ENCODE results near the gene CDH23. TPM values are rescaled to one million over a fixed set of nuclear protein-coding genes. Genes with fewer than 3 reads are reported as not detected.

The CDH23 gene
- total RNA-seq, 2 donors from 2014 or later = 3.9 to 74.8 TPM

- 77% methylated on average over 12 of the region's 14 CpGs for WGBS
- H3K9me3 ChIP-seq = no peaks in the 10 kb centered on the region
- H3K27ac ChIP-seq = no peak overlapping the region
- DNase-seq (ENCODE audit: low spot score) = no peak
- H3K36me3 ChIP-seq = no peaks in the 10 kb centered on the region
- TF ChIP-seq CTCF (IDR thresholded peaks at IDR 0.05) (no peak), POLR2AphosphoS5 (IDR thresholded peaks at IDR 0.05) (no peak), POLR2A (IDR thresholded peaks at IDR 0.05) (no peak)
- H3K27me3 ChIP-seq (replicated peaks; ENCODE audit: insufficient read depth) = no peaks in the 10 kb centered on the region
- no peak overlapping the region for H3K4me3 ChIP-seq
- intact Hi-C loops (cut with DNase I) = no loop called here
- H3K4me1 ChIP-seq (replicated peaks) = peaks cover 3% of the 10 kb centered on the region
These were observed 100.4 kb downstream of the CDH23 start for GRCh38 chr10:71496927-71497762.

GRCh38 chr10:71497763-71498326 is 101.1 kb downstream of the CDH23 start:
- no peak for TF ChIP-seq POLR2A (IDR thresholded peaks at IDR 0.05)
- TF ChIP-seq CTCF (IDR thresholded peaks at IDR 0.05) = no peak
- TF ChIP-seq POLR2AphosphoS5 (IDR thresholded peaks at IDR 0.05) = no peak
- Histone ChIP-seq H3K4me1 (replicated peaks) (peaks cover 3% of the 10 kb centered on the region), H3K27me3 (replicated peaks; ENCODE audit: insufficient read depth) (no peaks in the 10 kb centered on the region), H3K36me3 (no peaks in the 10 kb centered on the region), H3K9me3 (no peaks in the 10 kb centered on the region), H3K27ac (no peak overlapping the region), H3K4me3 (no peak overlapping the region)
- WGBS = 71% methylated on average over 9 of the region's 9 CpGs
- intact Hi-C loops (cut with DNase I) = no loop called here
- no peak for DNase-seq (ENCODE audit: low spot score)

- H3K4me3 ChIP-seq = no peak overlapping the region
- DNase-seq (ENCODE audit: low spot score) = no peak
- WGBS = 99% methylated on average over 4 of the region's 4 CpGs
- no peaks in the 10 kb centered on the region for H3K36me3 ChIP-seq
- no peaks in the 10 kb centered on the region for H3K27me3 ChIP-seq (replicated peaks; ENCODE audit: insufficient read depth)
- H3K4me1 ChIP-seq (replicated peaks) = peaks cover 11% of the 10 kb centered on the region
- H3K9me3 ChIP-seq = no peaks in the 10 kb centered on the region
- intact Hi-C loops (cut with DNase I) = no loop called here
- no peak for TF ChIP-seq CTCF (IDR thresholded peaks at IDR 0.05)
- TF ChIP-seq POLR2A (IDR thresholded peaks at IDR 0.05) = no peak
- no peak for TF ChIP-seq POLR2AphosphoS5 (IDR thresholded peaks at IDR 0.05)
- no peak overlapping the region for H3K27ac ChIP-seq
These were observed 104.7 kb downstream of the CDH23 start for GRCh38 chr10:71501402-71501801.

GRCh38 chr10:71502190-71502589 is 105.5 kb downstream of the CDH23 start:
- DNase-seq (ENCODE audit: low spot score) = no peak
- Histone ChIP-seq H3K9me3 (no peaks in the 10 kb centered on the region), H3K4me3 (no peak overlapping the region), H3K27ac (no peak overlapping the region), H3K4me1 (replicated peaks) (peaks cover 8% of the 10 kb centered on the region), H3K36me3 (no peaks in the 10 kb centered on the region), H3K27me3 (replicated peaks; ENCODE audit: insufficient read depth) (no peaks in the 10 kb centered on the region)
- WGBS = 90% methylated on average over 1 of the region's 1 CpG
- intact Hi-C loops (cut with DNase I) = no loop called here
- TF ChIP-seq CTCF (IDR thresholded peaks at IDR 0.05) (no peak), POLR2A (IDR thresholded peaks at IDR 0.05) (no peak), POLR2AphosphoS5 (IDR thresholded peaks at IDR 0.05) (no peak)

- intact Hi-C loops (cut with DNase I) = no loop called here
- Histone ChIP-seq H3K36me3 (no peaks in the 10 kb centered on the region), H3K9me3 (no peaks in the 10 kb centered on the region), H3K4me1 (replicated peaks) (peaks cover 8% of the 10 kb centered on the region), H3K27me3 (replicated peaks; ENCODE audit: insufficient read depth) (no peaks in the 10 kb centered on the region), H3K4me3 (no peak overlapping the region), H3K27ac (no peak overlapping the region)
- no peak for TF ChIP-seq POLR2AphosphoS5 (IDR thresholded peaks at IDR 0.05)
- no peak for TF ChIP-seq CTCF (IDR thresholded peaks at IDR 0.05)
- no peak for TF ChIP-seq POLR2A (IDR thresholded peaks at IDR 0.05)
- WGBS = 89% methylated on average over 5 of the region's 5 CpGs
- DNase-seq (ENCODE audit: low spot score) = no peak
These were observed 106.1 kb downstream of the CDH23 start for GRCh38 chr10:71502851-71503250.
